Activated T-cell treated with anti-CD3 and anti-CD28 coated beads, Interleukin-2, amount 50 U/mL, for 4 hours (primary cell): ENCODE results near the gene SCAPER. TPM values are rescaled to one million over a fixed set of nuclear protein-coding genes. Genes with fewer than 3 reads are reported as not detected.
"Not testable (repeated sequence)": the region's sequence is repeated elsewhere in the genome, so short reads cannot be mapped to it uniquely, and the experiment has no call there.

ENCODE experiments used
- ATAC-seq, 2 donors: fragments of 200-7000 bp; cut with Tn5 transposase; one replicate each; pipeline ENCODE4 v1.10.0; 2021
- DNase-seq: peaks from one replicate; pipeline ENCODE4 v3.0.0-alpha.2; 2020
- H3K27me3 Mint-ChIP-seq: one replicate; pipeline ENCODE4 v1.8.0; 2021; ENCODE audit warnings: low read depth, mixed read lengths
- H3K36me3 Mint-ChIP-seq: one replicate; pipeline ENCODE4 v1.8.0; 2022; ENCODE audit warnings: mixed read lengths; ENCODE audit not compliant: insufficient read depth
- H3K4me1 Mint-ChIP-seq: one replicate; pipeline ENCODE4 v1.8.0; 2021; ENCODE audit warnings: low read depth, mixed read lengths
- H3K4me3 Mint-ChIP-seq: one replicate; pipeline ENCODE4 v1.8.0; 2021; ENCODE audit warnings: mild to moderate bottlenecking, moderate library complexity, mixed read lengths
- H3K9me3 Mint-ChIP-seq: one replicate; pipeline ENCODE4 v1.8.0; 2021; ENCODE audit warnings: mixed read lengths
- total RNA-seq, 3 donors: library from RNA; stranded (reverse); gene quantifications; one replicate each; pipeline ENCODE4 v1.2.1, GENCODE V29; 2021

SCAPER gene
- total RNA-seq, 3 donors from 2014 or later: 13.0 to 14.8 (median 14.8) TPM

DNA sequence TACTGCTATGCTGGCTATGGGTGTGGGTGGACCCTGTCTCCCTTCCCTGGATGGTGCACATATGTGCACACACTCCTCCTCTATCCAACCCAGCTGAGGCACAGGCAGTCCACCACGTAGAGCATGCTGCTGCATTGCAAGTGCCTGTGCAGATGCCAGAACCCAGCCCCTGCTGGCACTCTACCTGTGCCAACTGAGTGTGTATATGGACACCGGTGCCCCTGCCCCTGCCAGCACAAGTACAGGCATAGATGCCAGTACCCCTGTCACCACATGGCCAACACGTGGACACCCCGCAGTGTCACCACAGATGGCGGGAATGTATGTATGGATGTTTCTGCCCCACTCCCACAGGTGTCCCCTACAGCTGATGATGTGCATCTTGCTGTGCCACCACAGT, 352.0 kb downstream of the SCAPER start:
- no peaks in the 10 kb centered on the region for H3K27me3 Mint-ChIP-seq
- H3K9me3 Mint-ChIP-seq: peaks cover 19% of the 10 kb centered on the region
- H3K4me1 Mint-ChIP-seq: peaks cover 21% of the 10 kb centered on the region
- no peak overlapping the region for H3K4me3 Mint-ChIP-seq
- DNase-seq (no peak), ATAC-seq (no peak)
- H3K36me3 Mint-ChIP-seq: peaks cover 19% of the 10 kb centered on the region

DNA sequence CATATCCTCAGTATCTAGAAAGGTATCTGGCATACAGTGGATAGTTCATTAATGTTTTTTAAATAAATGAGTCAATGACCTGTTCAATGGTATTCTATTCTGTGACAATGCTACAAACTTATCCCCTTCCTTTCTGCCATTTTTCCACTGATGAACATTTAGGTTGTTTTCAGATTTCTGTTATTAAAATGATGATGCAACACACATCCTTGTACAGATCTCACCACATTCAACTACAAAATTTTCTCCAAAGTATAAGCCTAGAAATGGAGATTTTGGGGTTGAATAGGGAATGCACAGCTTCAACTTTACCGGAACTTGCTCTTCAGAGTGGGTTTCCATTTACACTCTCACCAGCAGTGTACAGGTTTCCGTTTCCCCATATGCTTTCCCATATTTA, 358.3 kb downstream of the SCAPER start:
- Mint-ChIP-seq H3K4me1 (no peaks in the 10 kb centered on the region), H3K4me3 (no peak overlapping the region), H3K36me3 (peaks cover 20% of the 10 kb centered on the region), H3K9me3 (peaks cover 13% of the 10 kb centered on the region), H3K27me3 (no peaks in the 10 kb centered on the region)
- DNase-seq: no peak
- no peak for ATAC-seq

DNA sequence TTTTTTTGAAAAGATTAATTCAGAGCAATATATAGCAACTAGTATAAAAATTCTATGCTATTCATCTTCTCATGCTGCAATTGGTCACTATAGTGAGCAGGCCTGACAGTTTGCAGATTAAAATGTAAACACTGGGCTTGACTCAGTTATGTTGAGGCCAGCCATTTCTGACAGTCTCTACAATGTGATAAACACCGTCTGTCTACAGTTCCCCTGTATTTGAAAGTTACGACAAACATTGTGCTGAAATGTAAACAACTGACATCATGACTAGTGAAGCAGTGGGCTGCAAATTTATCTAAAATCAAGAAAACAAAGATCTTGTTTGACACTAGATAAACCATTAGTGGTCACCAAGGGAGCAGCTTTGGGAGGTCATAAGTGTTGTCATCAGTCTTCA, 371.1 kb downstream of the SCAPER start:
- no peaks in the 10 kb centered on the region for H3K4me1 Mint-ChIP-seq
- H3K27me3 Mint-ChIP-seq: no peaks in the 10 kb centered on the region
- peaks cover 5% of the 10 kb centered on the region for H3K9me3 Mint-ChIP-seq
- ATAC-seq: no peak
- peaks cover 9% of the 10 kb centered on the region for H3K36me3 Mint-ChIP-seq
- no peak for DNase-seq
- no peak overlapping the region for H3K4me3 Mint-ChIP-seq

DNA sequence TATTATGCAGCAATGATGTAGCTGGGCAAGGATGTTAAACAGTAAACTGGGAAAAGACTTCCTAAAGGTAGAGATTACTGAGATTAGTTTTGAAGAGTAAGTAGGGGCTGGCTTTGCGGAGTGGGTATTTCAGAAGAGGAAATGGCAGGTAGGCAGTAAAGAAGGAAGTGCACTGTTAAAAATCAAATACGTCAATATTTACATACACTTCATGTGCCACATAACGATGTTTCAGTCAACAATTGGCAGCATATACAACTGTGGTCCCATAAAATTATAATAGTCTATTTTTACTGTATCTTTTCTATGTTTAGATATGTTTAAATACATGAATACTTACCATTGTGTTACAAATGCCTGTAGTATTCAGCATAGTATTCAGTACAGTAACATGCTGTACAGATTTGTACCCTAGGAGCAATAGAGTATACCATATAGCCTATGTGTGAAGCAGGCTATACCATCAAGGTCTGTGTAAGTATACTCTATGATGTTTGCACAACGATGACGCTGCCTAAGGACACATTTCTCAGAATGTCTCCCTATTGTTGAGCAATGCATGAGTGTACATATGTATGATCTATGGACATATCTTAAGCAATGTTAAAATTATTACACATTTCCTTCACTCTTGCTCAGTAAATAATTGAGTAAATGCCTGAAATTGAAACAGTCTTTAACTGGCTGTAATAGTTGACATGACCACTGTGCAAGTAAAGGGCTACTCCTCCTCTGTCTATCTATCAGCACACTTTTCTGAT, 371.9 kb downstream of the SCAPER start:
- H3K4me3 Mint-ChIP-seq: no peak overlapping the region
- H3K27me3 Mint-ChIP-seq: no peaks in the 10 kb centered on the region
- H3K36me3 Mint-ChIP-seq: peaks cover 5% of the 10 kb centered on the region
- H3K9me3 Mint-ChIP-seq: no peaks in the 10 kb centered on the region
- H3K4me1 Mint-ChIP-seq: no peaks in the 10 kb centered on the region
- no peak for DNase-seq
- no peak for ATAC-seq

DNA sequence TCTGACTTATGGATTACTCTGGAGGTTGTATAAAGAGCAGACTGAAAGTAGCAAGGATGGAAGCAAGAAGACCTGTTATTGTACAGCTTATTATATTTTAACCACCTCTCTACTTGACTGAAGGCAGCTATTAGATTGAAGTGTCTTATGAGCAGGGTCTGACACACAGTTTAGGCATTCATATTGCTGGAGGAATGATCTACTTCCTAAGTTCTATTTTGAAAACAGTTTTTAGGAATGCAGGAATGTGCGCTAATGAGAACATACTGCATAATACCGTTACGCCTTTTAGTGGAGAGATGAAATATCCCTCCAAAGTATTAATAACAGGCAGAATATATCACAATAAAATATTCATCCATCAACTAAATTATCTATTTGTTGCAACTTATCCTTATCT, 375.2 kb downstream of the SCAPER start:
- ATAC-seq (no peak), DNase-seq (no peak)
- no peaks in the 10 kb centered on the region for H3K9me3 Mint-ChIP-seq
- no peaks in the 10 kb centered on the region for H3K4me1 Mint-ChIP-seq
- H3K27me3 Mint-ChIP-seq: no peaks in the 10 kb centered on the region
- H3K4me3 Mint-ChIP-seq: no peak overlapping the region
- H3K36me3 Mint-ChIP-seq: peaks cover 14% of the 10 kb centered on the region

DNA sequence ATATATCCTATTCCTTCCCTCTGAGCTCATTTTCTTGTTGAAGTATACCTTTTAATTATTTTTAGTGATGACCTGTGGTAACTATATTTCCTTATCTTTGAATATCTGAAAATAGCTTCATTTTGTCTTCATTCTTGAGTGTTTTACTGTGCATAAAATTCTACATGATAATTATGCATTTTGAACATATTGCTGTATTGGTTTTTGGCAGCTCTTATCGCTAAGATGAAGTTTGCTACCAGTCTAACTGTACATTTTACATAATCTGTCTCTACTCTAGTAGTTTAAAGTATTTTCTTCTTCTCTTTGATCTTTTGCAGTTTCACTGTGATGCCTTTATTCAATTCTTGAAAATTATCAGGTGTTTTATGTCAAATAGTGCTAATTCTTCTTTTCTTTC, 379.0 kb downstream of the SCAPER start:
- Mint-ChIP-seq H3K27me3 (no peaks in the 10 kb centered on the region), H3K4me3 (no peak overlapping the region), H3K4me1 (no peaks in the 10 kb centered on the region), H3K9me3 (no peaks in the 10 kb centered on the region), H3K36me3 (peaks cover 9% of the 10 kb centered on the region)
- ATAC-seq (no peak), DNase-seq (no peak)

DNA sequence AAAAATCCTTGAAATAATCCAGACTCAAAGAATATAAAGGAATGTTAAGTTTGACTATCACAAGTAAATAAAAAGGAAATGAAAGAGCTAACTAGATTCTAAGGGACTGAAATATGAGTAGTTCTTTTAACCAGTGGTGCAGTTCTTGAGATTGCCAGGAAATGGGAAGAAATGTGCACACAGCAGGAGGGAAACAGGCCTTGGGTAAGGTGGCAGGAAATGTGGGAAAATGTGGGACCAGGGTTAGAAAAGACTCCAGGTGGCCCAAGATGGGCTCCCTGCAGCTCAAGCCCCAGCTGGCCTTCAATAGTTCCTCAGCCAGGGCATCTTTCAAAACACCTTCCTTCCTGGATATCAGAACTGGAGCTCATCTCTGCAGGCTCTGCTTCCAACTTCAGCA, 387.2 kb downstream of the SCAPER start:
- H3K4me3 Mint-ChIP-seq: no peak overlapping the region
- ATAC-seq: no peak
- DNase-seq: no peak
- H3K9me3 Mint-ChIP-seq: no peaks in the 10 kb centered on the region
- H3K36me3 Mint-ChIP-seq: peaks cover 12% of the 10 kb centered on the region
- no peaks in the 10 kb centered on the region for H3K4me1 Mint-ChIP-seq
- H3K27me3 Mint-ChIP-seq: no peaks in the 10 kb centered on the region

DNA sequence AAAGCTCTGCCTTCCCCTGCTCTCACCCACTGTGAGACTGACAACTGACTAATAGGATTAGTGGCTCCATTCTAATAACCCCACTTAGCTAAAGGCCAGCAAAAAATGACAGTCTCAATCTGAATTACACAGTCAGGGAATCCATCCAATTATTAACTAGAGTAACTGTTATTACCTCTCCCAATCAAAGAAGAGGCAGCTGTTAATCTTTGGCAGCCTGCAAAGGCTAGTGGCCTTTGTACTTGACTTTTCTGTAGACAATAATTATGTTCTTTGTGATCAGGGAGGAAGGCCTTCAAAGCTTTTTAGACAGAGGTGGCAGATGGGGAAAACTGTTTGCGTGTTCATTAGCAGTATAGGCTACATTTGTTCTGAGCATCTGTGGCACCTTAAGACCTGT, 390.9 kb downstream of the SCAPER start:
- Mint-ChIP-seq H3K4me3 (no peak overlapping the region), H3K9me3 (no peaks in the 10 kb centered on the region), H3K27me3 (no peaks in the 10 kb centered on the region), H3K36me3 (peaks cover 18% of the 10 kb centered on the region), H3K4me1 (no peaks in the 10 kb centered on the region)
- DNase-seq: no peak
- ATAC-seq: no peak

DNA sequence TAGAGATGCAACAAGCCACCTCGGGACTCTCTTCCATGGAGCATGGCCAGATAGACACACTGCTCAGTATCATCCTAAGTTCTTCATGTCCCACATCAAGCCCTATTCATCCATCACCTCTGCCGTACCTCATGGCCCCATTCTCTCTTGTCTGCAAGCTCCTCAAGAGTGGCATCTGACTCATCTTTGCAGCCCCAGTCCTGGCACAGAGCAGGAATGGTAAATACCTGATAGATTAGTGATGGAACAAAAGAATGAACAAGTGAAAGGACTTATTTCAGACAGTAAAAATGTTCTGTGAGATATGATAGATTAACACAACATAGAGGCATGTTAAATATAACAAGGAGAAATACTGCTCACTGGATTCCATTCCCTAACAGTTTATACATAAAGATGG, 392.2 kb downstream of the SCAPER start:
- Mint-ChIP-seq H3K27me3 (no peaks in the 10 kb centered on the region), H3K9me3 (no peaks in the 10 kb centered on the region), H3K4me3 (no peak overlapping the region), H3K36me3 (peaks cover 18% of the 10 kb centered on the region), H3K4me1 (no peaks in the 10 kb centered on the region)
- ATAC-seq (no peak), DNase-seq (no peak)

DNA sequence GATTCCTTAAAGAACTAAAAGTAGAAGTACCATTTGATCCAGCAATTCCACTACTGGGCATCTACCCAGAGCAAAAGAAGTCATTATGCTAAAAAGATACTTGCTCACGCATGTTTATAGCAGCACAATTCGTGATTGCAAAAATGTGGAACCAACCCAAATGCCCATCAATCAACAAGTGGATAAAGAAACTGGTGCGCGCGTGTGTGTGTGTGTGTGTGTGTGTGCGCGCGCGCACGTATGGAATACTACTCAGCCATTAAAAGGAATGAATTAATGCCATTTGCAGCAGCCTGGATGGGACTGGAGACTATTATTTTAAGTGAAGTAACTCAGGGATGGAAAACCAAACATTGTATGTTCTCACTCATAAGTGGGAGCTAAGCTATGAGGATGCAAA, 394.5 kb downstream of the SCAPER start:
- not testable (repeated sequence) for H3K9me3 Mint-ChIP-seq, DNase-seq, H3K4me3 Mint-ChIP-seq, H3K27me3 Mint-ChIP-seq, ATAC-seq, H3K4me1 Mint-ChIP-seq
- H3K36me3 Mint-ChIP-seq: peaks cover 13% of the 10 kb centered on the region

DNA sequence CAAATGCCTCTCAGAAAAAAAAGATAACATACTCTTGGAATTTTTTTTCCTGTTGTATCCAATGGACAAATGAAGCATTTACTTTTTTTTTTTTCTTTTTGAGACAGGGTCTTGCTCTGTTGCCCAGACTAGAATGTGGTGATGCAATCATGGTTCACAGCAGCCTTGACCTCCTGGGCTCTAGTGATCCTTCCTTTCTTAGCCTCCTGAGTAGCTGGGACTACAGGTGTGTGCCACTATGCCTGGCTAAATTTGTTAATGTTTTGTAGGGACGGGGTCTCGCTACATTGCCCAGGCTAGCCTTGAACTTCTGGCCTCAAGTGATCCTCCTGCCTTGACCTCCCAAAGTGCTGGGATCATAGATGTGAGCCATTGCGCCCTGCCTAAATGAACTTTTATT, 401.3 kb downstream of the SCAPER start:
- no peak overlapping the region for H3K4me3 Mint-ChIP-seq
- H3K27me3 Mint-ChIP-seq: no peaks in the 10 kb centered on the region
- H3K4me1 Mint-ChIP-seq: no peaks in the 10 kb centered on the region
- H3K9me3 Mint-ChIP-seq: no peaks in the 10 kb centered on the region
- no peak for DNase-seq
- H3K36me3 Mint-ChIP-seq: peaks cover 15% of the 10 kb centered on the region
- ATAC-seq: no peak

DNA sequence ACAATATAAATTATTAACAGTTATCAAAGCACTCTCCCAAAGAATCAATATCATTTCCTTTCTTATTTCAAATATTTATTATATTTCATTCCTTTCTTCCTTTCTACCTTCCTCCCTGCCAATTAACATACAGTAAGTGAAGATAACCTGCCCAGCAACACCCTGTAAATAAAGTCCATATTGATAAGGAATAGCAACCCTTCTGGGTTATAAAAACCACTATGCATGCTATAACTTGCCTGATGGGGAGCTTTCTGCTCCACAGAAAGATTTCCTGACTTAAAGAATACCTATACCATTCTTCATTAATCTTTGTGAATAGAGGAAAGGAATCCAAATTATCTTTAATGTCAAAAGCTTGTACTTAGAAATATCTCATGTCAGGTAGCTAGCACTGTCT, 402.0 kb downstream of the SCAPER start:
- no peaks in the 10 kb centered on the region for H3K27me3 Mint-ChIP-seq
- H3K4me1 Mint-ChIP-seq: no peaks in the 10 kb centered on the region
- no peak for ATAC-seq
- no peak overlapping the region for H3K4me3 Mint-ChIP-seq
- no peak for DNase-seq
- no peaks in the 10 kb centered on the region for H3K9me3 Mint-ChIP-seq
- H3K36me3 Mint-ChIP-seq: peaks cover 20% of the 10 kb centered on the region

DNA sequence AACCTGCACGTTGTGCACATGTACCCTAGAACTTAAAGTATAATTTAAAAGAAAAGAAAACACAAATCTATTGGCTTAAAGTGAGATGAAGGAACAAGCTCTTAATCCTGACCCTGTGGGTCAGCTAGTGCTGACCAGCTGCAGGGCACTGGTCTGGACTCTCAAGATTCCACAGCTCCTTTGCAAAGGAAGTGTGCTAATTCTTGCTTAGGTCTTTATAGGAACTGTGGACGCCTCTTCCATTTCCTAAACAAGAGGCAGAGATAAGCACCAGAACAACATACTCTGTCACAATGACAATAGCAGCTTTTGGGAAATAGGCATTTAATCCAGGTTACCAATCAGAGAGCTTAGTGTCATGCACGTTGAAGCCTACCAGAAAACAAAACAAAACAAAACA, 402.5 kb downstream of the SCAPER start:
- Mint-ChIP-seq H3K4me3 (no peak overlapping the region), H3K9me3 (no peaks in the 10 kb centered on the region), H3K36me3 (peaks cover 20% of the 10 kb centered on the region), H3K4me1 (no peaks in the 10 kb centered on the region), H3K27me3 (no peaks in the 10 kb centered on the region)
- no peak for ATAC-seq
- no peak for DNase-seq

DNA sequence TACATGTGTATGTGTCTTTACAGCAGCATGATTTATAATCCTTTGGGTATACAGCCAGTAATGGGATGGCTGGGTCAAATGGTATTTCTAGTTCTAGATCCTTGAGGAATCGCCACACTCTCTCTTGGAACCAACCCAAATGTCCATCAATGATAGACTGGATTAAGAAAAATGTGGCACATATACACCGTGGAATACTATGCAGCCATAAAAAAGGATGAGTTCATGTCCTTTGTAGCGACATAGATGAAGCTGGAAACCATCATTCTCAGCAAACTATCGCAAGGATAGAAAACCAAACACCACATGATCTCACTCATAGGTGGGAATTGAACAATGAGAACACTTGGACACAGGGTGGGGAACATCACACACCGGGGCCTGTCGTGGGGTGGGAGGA, 403.0 kb downstream of the SCAPER start:
- H3K4me1 Mint-ChIP-seq, DNase-seq, ATAC-seq, H3K27me3 Mint-ChIP-seq, H3K4me3 Mint-ChIP-seq, H3K9me3 Mint-ChIP-seq: not testable (repeated sequence)
- peaks cover 24% of the 10 kb centered on the region for H3K36me3 Mint-ChIP-seq

DNA sequence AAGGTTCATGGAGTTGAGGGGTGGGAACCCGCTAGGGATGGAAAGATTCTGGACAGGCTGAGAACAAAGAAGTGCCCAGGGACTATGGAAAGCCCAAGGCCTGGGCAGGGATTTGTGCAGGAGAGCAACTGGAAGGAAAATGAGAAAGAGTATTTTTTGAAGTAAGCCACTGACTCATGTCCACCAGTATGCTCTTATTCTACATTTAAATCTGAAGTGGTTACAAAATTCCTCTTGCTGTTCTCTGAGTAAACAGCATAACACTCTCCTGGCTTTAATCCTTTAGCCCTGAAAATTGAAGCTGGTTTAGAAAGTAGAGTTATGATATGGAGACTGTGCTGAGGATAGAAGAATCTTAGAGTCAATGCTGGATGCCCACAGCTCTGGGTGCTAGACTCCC, 403.4 kb downstream of the SCAPER start:
- Mint-ChIP-seq H3K4me3 (no peak overlapping the region), H3K36me3 (peaks cover 25% of the 10 kb centered on the region), H3K4me1 (no peaks in the 10 kb centered on the region), H3K27me3 (no peaks in the 10 kb centered on the region), H3K9me3 (no peaks in the 10 kb centered on the region)
- DNase-seq (no peak), ATAC-seq (no peak)

DNA sequence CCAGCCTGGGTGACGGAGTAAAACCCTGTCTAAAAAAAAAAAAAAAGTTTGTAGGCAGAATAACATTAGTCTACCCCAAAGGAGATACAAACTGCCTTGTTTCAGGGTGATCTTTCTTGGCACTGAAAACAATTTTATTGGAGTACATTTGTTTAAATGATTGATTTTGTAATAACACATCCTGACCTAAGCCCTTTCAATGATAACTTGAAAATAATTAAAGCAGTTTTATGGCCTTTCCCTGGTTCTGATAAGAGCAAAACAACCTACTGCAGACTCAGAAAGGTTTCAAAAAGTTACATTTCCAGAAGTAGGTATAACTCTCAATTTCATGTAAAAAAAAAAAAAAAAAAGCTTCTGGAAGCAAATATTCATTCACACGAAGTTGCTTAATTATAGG, 404.1 kb downstream of the SCAPER start:
- ATAC-seq: no peak
- Mint-ChIP-seq H3K9me3 (no peaks in the 10 kb centered on the region), H3K4me3 (no peak overlapping the region), H3K4me1 (no peaks in the 10 kb centered on the region), H3K27me3 (no peaks in the 10 kb centered on the region), H3K36me3 (peaks cover 25% of the 10 kb centered on the region)
- no peak for DNase-seq
